Spinal cord (tissue), 10 donors: ENCODE measurements around the gene C3orf18. TPM values are rescaled to one million over a fixed set of nuclear protein-coding genes. Genes with fewer than 3 reads are reported as not detected.

Experiments used
- DNase-seq, 6 donors: peaks; one replicate each; pipeline versions ENCODE4 v3.0.0 to v3.0.0-alpha.2; 2013 to 2015; ENCODE audit warnings: low spot score in 6 of 6, low read depth in 4 of 6
- H3K27ac ChIP-seq: one replicate; pipeline ENCODE4 v1.5.1; 2013; ENCODE audit warnings: low read depth, low read length, control low read depth
- H3K27me3 ChIP-seq: one replicate; pipeline ENCODE4 v1.6.1; 2013; ENCODE audit warnings: low read length; ENCODE audit not compliant: control insufficient read depth, insufficient read depth
- H3K36me3 ChIP-seq: one replicate; pipeline ENCODE4 v1.6.1; 2013; ENCODE audit warnings: low read length; ENCODE audit not compliant: control insufficient read depth, insufficient read depth
- H3K4me1 ChIP-seq: one replicate; pipeline ENCODE4 v1.6.1; 2013; ENCODE audit warnings: low read length; ENCODE audit not compliant: control insufficient read depth, insufficient read depth
- H3K4me3 ChIP-seq: one replicate; pipeline ENCODE4 v1.5.1; 2013; ENCODE audit warnings: low read depth, low read length, control low read depth
- H3K9me3 ChIP-seq: one replicate; pipeline ENCODE4 v1.6.1; 2013; ENCODE audit warnings: low read length; ENCODE audit not compliant: control insufficient read depth, insufficient read depth
- WGBS: methylation state at CpG from one replicate; pipeline ENCODE4 v1.1.5; 2013; ENCODE audit warnings: missing lambda C conversion rate; ENCODE audit not compliant: insufficient coverage; 5-methylcytosine and 5-hydroxymethylcytosine counted together
- polyA plus RNA-seq, 2 donors: library from polyadenylated mRNA; unstranded; fragments of 120-200 nt; gene quantifications; one replicate each; pipeline ENCODE4 v1.2.1, GENCODE V29; 2013; ENCODE audit not compliant: insufficient read length in 2 of 2
- total RNA-seq, 2 donors: library from RNA; depleted of rRNA in 1 of 2; stranded (reverse); fragments of 120-200 nt in 1 of 2; fragments of >200 nt in 1 of 2; gene quantifications; one replicate each; pipeline versions ENCODE4 v1.2.3 to v1.2.4, GENCODE V29; 2013 to 2014
- donor health status: healthy.

Gene C3orf18
- total and polyA plus RNA-seq, 4 donors, result 22.6 to 43.6 (median 30.5) TPM

GRCh38 chr3:50554553-50554952, 13.0 kb downstream of the C3orf18 start:
- H3K36me3 ChIP-seq, result peaks cover 10% of the 10 kb centered on the region
- H3K9me3 ChIP-seq, result no peaks in the 10 kb centered on the region
- WGBS, result 62% methylated on average over 5 of the region's 5 CpGs
- DNase-seq, result no peak
- H3K4me1 ChIP-seq, result peaks cover 3% of the 10 kb centered on the region
- no peaks in the 10 kb centered on the region for H3K27me3 ChIP-seq
- H3K4me3 ChIP-seq, result no peak overlapping the region
- H3K27ac ChIP-seq, result no peak overlapping the region

GRCh38 chr3:50552598-50552997, 14.9 kb downstream of the C3orf18 start:
- 84% methylated on average over 9 of the region's 9 CpGs for WGBS
- Histone ChIP-seq H3K27ac (no peak overlapping the region), H3K36me3 (no peaks in the 10 kb centered on the region), H3K4me1 (peaks cover 3% of the 10 kb centered on the region), H3K9me3 (no peaks in the 10 kb centered on the region), H3K4me3 (no peak overlapping the region), H3K27me3 (no peaks in the 10 kb centered on the region)
- DNase-seq, result no peak

GRCh38 chr3:50551681-50552435, 15.7 kb downstream of the C3orf18 start:
- Histone ChIP-seq H3K27me3 (no peaks in the 10 kb centered on the region), H3K36me3 (no peaks in the 10 kb centered on the region), H3K9me3 (no peaks in the 10 kb centered on the region), H3K4me3 (no peak overlapping the region), H3K4me1 (peaks cover 3% of the 10 kb centered on the region), H3K27ac (no peak overlapping the region)
- no peak for DNase-seq
- WGBS, result 73% methylated on average over 4 of the region's 7 CpGs

GRCh38 chr3:50551054-50551659, 16.4 kb downstream of the C3orf18 start:
- Histone ChIP-seq H3K36me3 (no peaks in the 10 kb centered on the region), H3K4me1 (peaks cover under 1% of the 10 kb centered on the region), H3K27ac (no peak overlapping the region), H3K27me3 (no peaks in the 10 kb centered on the region), H3K4me3 (no peak overlapping the region), H3K9me3 (no peaks in the 10 kb centered on the region)
- WGBS, result 50% methylated on average over 9 of the region's 9 CpGs
- DNase-seq, result no peak

- DNase-seq, result peak in 4 of 6 donors; percentile 54 to 92 (median 70)
- Histone ChIP-seq H3K4me3 (no peak overlapping the region), H3K9me3 (no peaks in the 10 kb centered on the region), H3K27ac (no peak overlapping the region), H3K4me1 (no peaks in the 10 kb centered on the region), H3K36me3 (no peaks in the 10 kb centered on the region), H3K27me3 (no peaks in the 10 kb centered on the region)
- 64% methylated on average over 8 of the region's 13 CpGs for WGBS
Measured at GRCh38 chr3:50550079-50550736, 17.3 kb downstream of the C3orf18 start.

- Histone ChIP-seq H3K9me3 (no peaks in the 10 kb centered on the region), H3K27ac (no peak overlapping the region), H3K36me3 (no peaks in the 10 kb centered on the region), H3K27me3 (no peaks in the 10 kb centered on the region), H3K4me3 (no peak overlapping the region), H3K4me1 (no peaks in the 10 kb centered on the region)
- DNase-seq, result no peak
- 56% methylated on average over 3 of the region's 3 CpGs for WGBS
Measured at GRCh38 chr3:50549226-50549625, 18.3 kb downstream of the C3orf18 start.

- no peaks in the 10 kb centered on the region for H3K9me3 ChIP-seq
- no peak overlapping the region for H3K27ac ChIP-seq
- H3K4me3 ChIP-seq, result no peak overlapping the region
- no peaks in the 10 kb centered on the region for H3K36me3 ChIP-seq
- H3K27me3 ChIP-seq, result no peaks in the 10 kb centered on the region
- no peak for DNase-seq
- 78% methylated on average over 1 of the region's 1 CpG for WGBS
- peaks cover 9% of the 10 kb centered on the region for H3K4me1 ChIP-seq
Measured at GRCh38 chr3:50545781-50546180, 21.8 kb downstream of the C3orf18 start.

- Histone ChIP-seq H3K36me3 (no peaks in the 10 kb centered on the region), H3K4me3 (no peak overlapping the region), H3K27ac (no peak overlapping the region), H3K27me3 (no peaks in the 10 kb centered on the region), H3K9me3 (no peaks in the 10 kb centered on the region), H3K4me1 (peaks cover 22% of the 10 kb centered on the region)
- DNase-seq, result peak; percentile 38 to 95 (median 66)
- WGBS, result no CpG with 5 or more reads among the region's 2 CpGs
Measured at GRCh38 chr3:50542177-50543034, 25.1 kb downstream of the C3orf18 start.
